Suprapubic skin (tissue), 4 donors: ENCODE results near the gene FAM81B. TPM values are rescaled to one million over a fixed set of nuclear protein-coding genes. Genes with fewer than 3 reads are reported as not detected.

Source experiments
- DNase-seq, 2 donors: peaks; one replicate each; pipeline ENCODE4 v3.0.0-alpha.2; 2019; ENCODE audit warnings: low spot score in 2 of 2
- H3K27ac ChIP-seq: fragments of 200-600 bp; sonication (generic); one replicate; pipeline ENCODE4 v1.5.1; 2019
- H3K27me3 ChIP-seq: fragments of 200-600 bp; sonication (generic); one replicate; pipeline ENCODE4 v1.5.1; 2019
- H3K36me3 ChIP-seq: fragments of 200-600 bp; sonication (generic); one replicate; pipeline ENCODE4 v1.5.1; 2019
- H3K4me1 ChIP-seq: fragments of 200-600 bp; sonication (generic); one replicate; pipeline ENCODE4 v1.5.1; 2019
- H3K4me3 ChIP-seq: fragments of 200-600 bp; sonication (generic); one replicate; pipeline ENCODE4 v1.5.1; 2019; ENCODE audit warnings: mild to moderate bottlenecking
- H3K9me3 ChIP-seq: fragments of 200-600 bp; sonication (generic); one replicate; pipeline ENCODE4 v1.5.1; 2019
- EP300 ChIP-seq: sonication (generic); formaldehyde crosslinking; IDR thresholded peaks from one replicate; pipeline ENCODE4 v1.6.1; 2017; ENCODE audit warnings: antibody characterized with exemption
- POLR2A ChIP-seq, 2 donors: fragments of 450-650 bp; IDR thresholded peaks; one replicate each; pipeline ENCODE4 v1.6.1; 2017; ENCODE audit warnings: antibody characterized with exemption in 2 of 2, mild to moderate bottlenecking in 2 of 2, moderate library complexity in 2 of 2
- POLR2AphosphoS5 ChIP-seq, 3 donors: sonication (generic); formaldehyde crosslinking; IDR thresholded peaks; one replicate each; pipeline ENCODE4 v1.6.1; 2017; ENCODE audit warnings: antibody characterized with exemption in 3 of 3
- WGBS: methylation state at CpG from one replicate; pipeline ENCODE4 v1.1.5; 2018; 5-methylcytosine and 5-hydroxymethylcytosine counted together
- total RNA-seq, 4 donors: library from RNA; depleted of rRNA; stranded (reverse); fragments of >200 nt; gene quantifications; one replicate each; pipeline ENCODE4 v1.1.0, GENCODE V29; 2016
- TF ChIP-seq, protein P1 (sequence below), 2 donors: fragments of 200-600 bp in 1 of 2; fragments of 450-650 bp in 1 of 2; sonication (generic) in 1 of 2; IDR thresholded peaks; one replicate each; pipeline ENCODE4 v1.5.1; 2016 to 2019; ENCODE audit warnings: antibody characterized with exemption in 2 of 2, mild to moderate bottlenecking in 1 of 2, moderate library complexity in 1 of 2

FAM81B gene
- total RNA-seq, 4 donors from 2014 or later = not detected

- TF ChIP-seq POLR2AphosphoS5 (IDR thresholded peaks at IDR 0.05) = no peak
- no peak for TF ChIP-seq EP300
- TF ChIP-seq, protein P1, sequence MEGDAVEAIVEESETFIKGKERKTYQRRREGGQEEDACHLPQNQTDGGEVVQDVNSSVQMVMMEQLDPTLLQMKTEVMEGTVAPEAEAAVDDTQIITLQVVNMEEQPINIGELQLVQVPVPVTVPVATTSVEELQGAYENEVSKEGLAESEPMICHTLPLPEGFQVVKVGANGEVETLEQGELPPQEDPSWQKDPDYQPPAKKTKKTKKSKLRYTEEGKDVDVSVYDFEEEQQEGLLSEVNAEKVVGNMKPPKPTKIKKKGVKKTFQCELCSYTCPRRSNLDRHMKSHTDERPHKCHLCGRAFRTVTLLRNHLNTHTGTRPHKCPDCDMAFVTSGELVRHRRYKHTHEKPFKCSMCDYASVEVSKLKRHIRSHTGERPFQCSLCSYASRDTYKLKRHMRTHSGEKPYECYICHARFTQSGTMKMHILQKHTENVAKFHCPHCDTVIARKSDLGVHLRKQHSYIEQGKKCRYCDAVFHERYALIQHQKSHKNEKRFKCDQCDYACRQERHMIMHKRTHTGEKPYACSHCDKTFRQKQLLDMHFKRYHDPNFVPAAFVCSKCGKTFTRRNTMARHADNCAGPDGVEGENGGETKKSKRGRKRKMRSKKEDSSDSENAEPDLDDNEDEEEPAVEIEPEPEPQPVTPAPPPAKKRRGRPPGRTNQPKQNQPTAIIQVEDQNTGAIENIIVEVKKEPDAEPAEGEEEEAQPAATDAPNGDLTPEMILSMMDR (IDR thresholded peaks at IDR 0.05) = no peak
- TF ChIP-seq POLR2A (IDR thresholded peaks at IDR 0.05) = no peak
- Histone ChIP-seq H3K9me3 (no peaks in the 10 kb centered on the region), H3K4me3 (no peak overlapping the region), H3K36me3 (no peaks in the 10 kb centered on the region), H3K27ac (no peak overlapping the region), H3K27me3 (peaks cover 6% of the 10 kb centered on the region), H3K4me1 (no peaks in the 10 kb centered on the region)
- WGBS = 34% methylated on average over 6 of the region's 6 CpGs
- no peak for DNase-seq
Observed at GRCh38 chr5:95439801-95440493, 48.8 kb downstream of the FAM81B start.

DNA sequence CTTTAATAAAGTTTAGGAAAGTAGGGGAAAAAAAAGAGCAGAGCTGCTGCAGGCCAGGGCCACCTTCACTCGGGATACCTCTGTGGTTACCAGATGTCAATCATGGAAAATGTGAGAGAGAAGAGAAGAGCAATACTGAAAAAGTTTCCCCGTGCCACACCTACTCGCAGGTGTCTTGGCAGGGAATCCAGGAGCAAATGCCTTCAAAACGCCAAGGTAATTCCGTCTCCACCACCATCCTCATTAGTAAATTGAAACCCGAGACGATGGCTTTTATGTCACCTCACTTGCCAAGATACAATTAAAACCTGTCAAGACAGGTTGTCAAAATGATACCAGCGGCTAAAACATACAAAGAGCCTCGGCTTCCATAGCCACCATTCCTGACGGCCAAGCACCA lies 49.7 kb downstream of the FAM81B start:
- peaks cover 6% of the 10 kb centered on the region for H3K27me3 ChIP-seq
- no peak overlapping the region for H3K4me3 ChIP-seq
- no peak for TF ChIP-seq POLR2AphosphoS5 (IDR thresholded peaks at IDR 0.05)
- no peak for TF ChIP-seq EP300
- no peaks in the 10 kb centered on the region for H3K9me3 ChIP-seq
- no peaks in the 10 kb centered on the region for H3K36me3 ChIP-seq
- WGBS = 38% methylated on average over 10 of the region's 10 CpGs
- no peak overlapping the region for H3K27ac ChIP-seq
- DNase-seq = no peak
- H3K4me1 ChIP-seq = no peaks in the 10 kb centered on the region

- Histone ChIP-seq H3K27ac (no peak overlapping the region), H3K4me1 (no peaks in the 10 kb centered on the region)
Observed at GRCh38 chr5:95441636-95442035, 50.5 kb downstream of the FAM81B start.

GRCh38 chr5:95445442-95445841 lies 54.3 kb downstream of the FAM81B start:
- Histone ChIP-seq H3K27me3 (peaks cover 4% of the 10 kb centered on the region), H3K36me3 (no peaks in the 10 kb centered on the region), H3K4me3 (no peak overlapping the region), H3K4me1 (no peaks in the 10 kb centered on the region), H3K27ac (no peak overlapping the region), H3K9me3 (no peaks in the 10 kb centered on the region)
- TF ChIP-seq, protein P1 (IDR thresholded peaks at IDR 0.05) = no peak
- no peak for TF ChIP-seq POLR2AphosphoS5 (IDR thresholded peaks at IDR 0.05)
- no peak for TF ChIP-seq EP300
- TF ChIP-seq POLR2A (IDR thresholded peaks at IDR 0.05) = no peak
- 72% methylated on average over 2 of the region's 2 CpGs for WGBS
- DNase-seq = no peak

More at GRCh38 chr5:95441636-95442035, 50.5 kb downstream of the FAM81B start:
- Histone ChIP-seq H3K36me3 (no peaks in the 10 kb centered on the region), H3K4me3 (no peak overlapping the region), H3K27me3 (peaks cover 6% of the 10 kb centered on the region), H3K9me3 (no peaks in the 10 kb centered on the region)
- DNase-seq = no peak
- 65% methylated on average over 2 of the region's 2 CpGs for WGBS
- TF ChIP-seq POLR2AphosphoS5 (IDR thresholded peaks at IDR 0.05) = no peak
- TF ChIP-seq EP300 = no peak
- TF ChIP-seq, protein P1 (IDR thresholded peaks at IDR 0.05) = no peak
- TF ChIP-seq POLR2A (IDR thresholded peaks at IDR 0.05) = no peak

- 69% methylated on average over 2 of the region's 2 CpGs for WGBS
- Histone ChIP-seq H3K9me3 (no peaks in the 10 kb centered on the region), H3K27ac (no peak overlapping the region), H3K4me3 (no peak overlapping the region), H3K27me3 (peaks cover 4% of the 10 kb centered on the region), H3K4me1 (no peaks in the 10 kb centered on the region), H3K36me3 (no peaks in the 10 kb centered on the region)
- no peak for DNase-seq
- TF ChIP-seq, protein P1 (IDR thresholded peaks at IDR 0.05) = no peak
- TF ChIP-seq EP300 (no peak), POLR2AphosphoS5 (IDR thresholded peaks at IDR 0.05) (no peak), POLR2A (IDR thresholded peaks at IDR 0.05) (no peak)
Observed at GRCh38 chr5:95445995-95446394, 54.8 kb downstream of the FAM81B start.
